Sigmoid colon (tissue), 4 donors: ENCODE measurements around the gene DUSP18.

ENCODE experiments used
- EP300 ChIP-seq, 4 donors: sonication (generic); formaldehyde crosslinking; IDR thresholded peaks; one replicate each; pipeline ENCODE4 v1.6.1; 2017; ENCODE audit warnings: antibody characterized with exemption in 4 of 4
- POLR2A ChIP-seq, 2 donors: fragments of 450-650 bp; IDR thresholded peaks; one replicate each; pipeline ENCODE4 v1.6.1; 2016; ENCODE audit warnings: antibody characterized with exemption in 2 of 2, mild to moderate bottlenecking in 2 of 2, moderate library complexity in 2 of 2
- TF ChIP-seq, protein P1 (sequence below), 4 experiments: fragments of 450-650 bp in 3 of 4; fragments of 200-600 bp in 1 of 4; IDR thresholded peaks; one replicate each; pipeline ENCODE4 v1.5.1; 2016 to 2019; ENCODE audit warnings: antibody characterized with exemption in 4 of 4, mild to moderate bottlenecking in 3 of 4, moderate library complexity in 2 of 4

GRCh38 chr22:30667494-30668385 lies at the start of gene DUSP18:
- TF ChIP-seq, protein P1, sequence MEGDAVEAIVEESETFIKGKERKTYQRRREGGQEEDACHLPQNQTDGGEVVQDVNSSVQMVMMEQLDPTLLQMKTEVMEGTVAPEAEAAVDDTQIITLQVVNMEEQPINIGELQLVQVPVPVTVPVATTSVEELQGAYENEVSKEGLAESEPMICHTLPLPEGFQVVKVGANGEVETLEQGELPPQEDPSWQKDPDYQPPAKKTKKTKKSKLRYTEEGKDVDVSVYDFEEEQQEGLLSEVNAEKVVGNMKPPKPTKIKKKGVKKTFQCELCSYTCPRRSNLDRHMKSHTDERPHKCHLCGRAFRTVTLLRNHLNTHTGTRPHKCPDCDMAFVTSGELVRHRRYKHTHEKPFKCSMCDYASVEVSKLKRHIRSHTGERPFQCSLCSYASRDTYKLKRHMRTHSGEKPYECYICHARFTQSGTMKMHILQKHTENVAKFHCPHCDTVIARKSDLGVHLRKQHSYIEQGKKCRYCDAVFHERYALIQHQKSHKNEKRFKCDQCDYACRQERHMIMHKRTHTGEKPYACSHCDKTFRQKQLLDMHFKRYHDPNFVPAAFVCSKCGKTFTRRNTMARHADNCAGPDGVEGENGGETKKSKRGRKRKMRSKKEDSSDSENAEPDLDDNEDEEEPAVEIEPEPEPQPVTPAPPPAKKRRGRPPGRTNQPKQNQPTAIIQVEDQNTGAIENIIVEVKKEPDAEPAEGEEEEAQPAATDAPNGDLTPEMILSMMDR (IDR thresholded peaks at IDR 0.05), result peak in 2 of 4 experiments; percentile 21 to 55
- no peak for TF ChIP-seq EP300 (IDR thresholded peaks at IDR 0.05)
- peak; percentile 41 to 51 for TF ChIP-seq POLR2A (IDR thresholded peaks at IDR 0.05)
